T-helper 22 cell (primary cell): ENCODE results near the gene PTPN5.

Experiments used
- DNase-seq: peaks from one replicate; pipeline ENCODE4 v3.0.0-alpha.2; 2020; ENCODE audit warnings: low read depth

The PTPN5 gene

DNA sequence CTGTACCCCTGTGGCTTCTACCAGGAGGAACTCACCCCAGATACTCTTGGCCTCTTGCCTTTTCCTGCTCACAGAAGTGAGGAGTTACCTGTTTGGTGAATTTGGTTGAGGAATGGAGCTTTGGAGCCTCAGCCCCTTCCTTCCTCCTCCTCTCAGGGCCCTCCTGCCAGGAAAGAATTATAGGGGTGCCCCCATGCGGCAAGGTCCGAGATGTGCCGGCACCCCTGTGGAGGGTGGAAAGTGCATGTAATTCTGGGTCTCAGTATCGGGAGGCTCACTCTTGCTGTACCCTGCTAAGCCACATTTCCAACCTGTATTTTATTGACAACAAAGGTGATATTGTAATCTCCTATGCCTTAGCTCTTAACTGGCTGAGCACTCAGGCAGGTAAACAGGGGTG lies 51.9 kb downstream of the PTPN5 start:
- DNase-seq, result no peak

DNA sequence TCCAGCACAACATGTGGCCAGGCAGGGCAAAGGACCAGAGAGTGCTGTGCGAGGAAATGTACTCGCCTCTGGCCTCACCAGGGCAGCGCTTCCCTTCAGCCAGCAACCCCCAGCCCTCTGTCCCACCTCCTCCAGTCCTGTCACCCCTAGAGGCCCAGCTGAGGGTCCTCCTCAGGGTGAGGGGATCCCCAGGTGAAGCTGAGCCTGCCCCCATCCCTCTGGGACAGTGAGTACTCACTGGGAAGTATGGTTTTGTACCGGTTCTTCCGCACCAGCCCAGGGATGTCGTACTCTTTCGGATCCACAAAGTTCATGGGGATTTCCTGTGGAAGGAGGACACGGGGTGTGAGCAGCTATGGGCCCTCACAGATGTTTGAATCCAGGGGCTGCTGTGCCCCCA lies 54.0 kb downstream of the PTPN5 start:
- DNase-seq, result no peak

DNA sequence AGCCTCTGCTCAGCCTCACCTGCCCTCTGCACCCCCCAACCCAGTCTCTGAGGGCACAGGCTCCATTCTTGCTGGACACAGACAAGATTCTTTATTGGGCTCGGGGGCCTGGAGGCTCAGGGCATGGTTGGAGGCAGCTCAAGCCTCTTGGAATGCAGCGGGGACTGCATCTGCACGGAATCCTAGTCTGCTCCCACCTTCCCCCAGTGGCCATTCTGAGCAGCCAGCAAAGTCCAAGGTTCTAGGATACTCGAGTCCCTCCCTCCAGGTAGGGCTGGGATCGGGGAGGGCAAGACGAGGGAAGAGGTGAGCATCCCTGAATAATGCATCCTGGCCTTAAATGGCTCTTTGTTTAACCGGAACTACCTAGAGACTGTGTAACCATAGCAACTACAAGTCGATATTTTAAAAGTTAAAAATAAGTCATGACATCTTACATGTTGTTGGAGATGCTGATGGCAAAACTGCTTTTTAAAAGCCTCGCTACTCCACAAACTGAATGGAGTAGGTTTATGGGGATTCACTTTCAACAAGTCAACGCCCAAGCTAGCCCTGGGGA lies 54.9 kb downstream of the PTPN5 start:
- no peak for DNase-seq

DNA sequence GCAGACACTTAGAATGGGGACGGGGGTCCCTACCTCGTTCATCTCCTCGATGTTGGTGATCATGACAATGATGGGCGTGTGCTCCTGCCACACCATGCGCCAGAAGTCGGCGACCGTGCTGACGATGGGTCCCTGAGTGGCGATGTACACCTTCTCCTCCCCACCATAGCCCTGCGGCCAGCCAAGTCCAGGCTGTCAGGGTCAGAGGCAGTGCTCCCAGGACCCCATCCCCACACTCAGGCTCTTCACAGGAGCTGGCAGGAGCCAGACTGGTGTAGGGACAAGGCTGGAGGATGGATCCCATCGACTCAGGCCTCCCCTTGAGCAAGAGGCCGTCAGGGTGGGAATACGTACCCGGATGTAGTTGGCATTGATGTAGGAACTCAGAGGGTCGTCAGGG lies 58.4 kb downstream of the PTPN5 start:
- DNase-seq, result no peak

DNA sequence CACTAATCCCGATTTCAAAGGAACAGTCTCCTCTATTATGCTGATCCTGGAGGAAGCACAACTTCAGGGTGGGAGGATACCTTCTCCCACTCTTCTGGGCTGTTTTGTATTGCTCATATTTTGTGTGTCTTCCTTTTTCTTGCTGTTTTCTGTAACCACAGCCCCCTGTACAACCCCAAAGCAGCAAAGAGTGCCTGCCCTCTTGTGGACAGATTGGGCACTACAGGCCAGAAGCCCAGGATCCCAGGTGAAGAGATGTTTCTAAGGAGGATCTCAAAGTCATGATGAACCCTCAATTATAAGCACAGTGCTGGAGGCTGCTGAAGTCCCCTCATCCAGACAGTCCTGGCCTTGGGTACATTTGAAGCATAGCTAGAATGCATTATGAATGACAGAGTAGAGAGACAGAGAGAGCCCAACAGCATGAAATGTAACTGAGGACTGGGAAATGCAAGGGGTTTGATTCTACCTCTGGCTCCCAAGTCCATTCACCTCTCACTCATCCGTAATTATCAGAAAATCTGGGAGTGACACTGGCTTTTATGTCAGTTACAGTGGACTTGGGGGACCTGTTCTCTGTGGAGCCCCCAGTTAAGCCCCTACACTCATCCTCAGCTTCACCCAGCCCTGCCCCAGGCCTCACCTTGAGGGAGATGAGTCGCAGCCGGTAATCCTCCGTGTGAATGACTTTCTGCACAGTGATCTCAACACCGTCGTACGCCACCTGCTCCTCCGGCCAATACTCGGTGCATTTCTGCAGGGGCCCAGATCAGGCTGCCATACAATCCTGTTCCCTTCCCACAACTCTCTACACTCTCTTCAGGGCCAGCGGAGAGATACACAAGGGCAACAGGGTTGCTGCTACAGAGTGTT lies 59.4 kb downstream of the PTPN5 start:
- DNase-seq, result peak; percentile 11

DNA sequence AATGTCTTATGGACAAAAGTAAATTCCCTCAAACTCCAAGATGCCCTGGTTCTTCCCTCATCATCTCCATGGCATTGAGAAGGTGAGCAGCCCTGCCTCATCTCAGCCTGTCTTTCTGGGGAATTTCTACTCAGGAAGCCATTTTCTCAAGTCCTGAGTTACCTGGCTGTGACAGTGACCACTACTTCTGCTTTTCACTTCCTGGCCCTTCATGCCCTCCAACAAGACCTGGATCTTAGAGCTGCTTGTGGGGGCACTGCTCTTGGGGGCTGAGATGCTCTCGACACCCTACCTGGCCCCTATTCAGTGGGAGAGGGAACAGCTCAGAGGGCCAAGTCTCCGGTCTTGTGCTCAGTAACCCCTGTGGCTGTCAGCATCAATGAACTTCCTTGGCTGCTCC lies 60.2 kb downstream of the PTPN5 start:
- DNase-seq, result no peak

DNA sequence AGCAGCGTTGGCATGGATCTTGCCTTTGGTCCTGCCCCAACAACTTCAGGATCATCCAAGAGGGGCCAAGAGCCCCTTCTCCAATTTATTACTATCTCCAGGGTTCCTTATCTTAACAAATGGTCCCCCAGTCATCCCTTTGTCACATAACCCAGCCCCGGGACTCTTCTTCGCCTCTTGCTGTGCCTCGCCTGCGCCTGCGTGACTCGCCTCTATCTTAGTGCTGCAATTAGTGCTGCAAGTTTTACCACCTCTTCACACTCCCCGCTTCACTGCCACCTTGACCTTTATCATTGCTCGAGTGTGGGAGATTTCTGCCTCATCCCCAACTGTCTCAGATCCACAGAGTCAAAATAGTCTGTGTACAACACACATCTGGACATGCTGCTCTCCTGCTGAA lies 61.6 kb downstream of the PTPN5 start:
- no peak for DNase-seq

DNA sequence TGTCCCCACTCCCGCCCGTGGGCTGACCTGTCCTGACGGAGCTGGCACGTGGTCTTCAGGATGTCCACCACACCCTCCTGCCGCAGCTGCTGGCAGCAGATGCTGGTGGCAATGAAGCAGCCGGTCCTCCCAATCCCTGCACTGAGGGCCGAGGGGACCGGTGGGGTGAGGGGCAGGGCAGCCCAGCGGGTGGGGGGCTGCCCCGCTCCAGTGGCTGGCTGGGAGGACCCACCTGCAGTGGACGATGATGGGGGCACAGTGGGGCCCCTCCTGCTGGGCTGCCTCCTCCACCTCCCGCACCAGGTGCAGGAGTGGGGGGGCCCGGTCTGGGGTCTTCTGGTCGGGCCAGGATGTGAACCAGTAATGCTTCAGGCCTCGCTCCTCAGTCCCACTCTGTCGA lies 62.2 kb downstream of the PTPN5 start:
- no peak for DNase-seq

DNA sequence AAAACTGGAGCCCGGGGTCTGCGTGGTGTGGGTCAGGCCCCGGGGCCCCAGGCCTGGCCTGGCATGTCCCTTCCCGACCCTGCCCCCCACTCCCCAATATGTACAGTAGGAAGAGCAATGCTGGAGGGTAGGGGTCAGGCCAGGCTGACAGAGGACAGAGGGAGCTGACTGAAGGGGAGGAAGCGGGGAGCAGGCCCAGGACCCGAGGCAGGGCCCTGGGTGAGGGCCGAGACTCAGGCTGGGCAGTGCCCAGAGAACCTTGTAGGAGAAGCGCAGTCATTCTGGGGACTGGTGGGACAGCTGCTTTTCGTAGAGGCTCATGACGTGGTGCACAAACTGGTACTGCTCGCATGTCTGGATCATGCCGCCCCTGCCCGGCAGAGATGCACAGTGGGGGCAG lies 62.9 kb downstream of the PTPN5 start:
- no peak for DNase-seq

DNA sequence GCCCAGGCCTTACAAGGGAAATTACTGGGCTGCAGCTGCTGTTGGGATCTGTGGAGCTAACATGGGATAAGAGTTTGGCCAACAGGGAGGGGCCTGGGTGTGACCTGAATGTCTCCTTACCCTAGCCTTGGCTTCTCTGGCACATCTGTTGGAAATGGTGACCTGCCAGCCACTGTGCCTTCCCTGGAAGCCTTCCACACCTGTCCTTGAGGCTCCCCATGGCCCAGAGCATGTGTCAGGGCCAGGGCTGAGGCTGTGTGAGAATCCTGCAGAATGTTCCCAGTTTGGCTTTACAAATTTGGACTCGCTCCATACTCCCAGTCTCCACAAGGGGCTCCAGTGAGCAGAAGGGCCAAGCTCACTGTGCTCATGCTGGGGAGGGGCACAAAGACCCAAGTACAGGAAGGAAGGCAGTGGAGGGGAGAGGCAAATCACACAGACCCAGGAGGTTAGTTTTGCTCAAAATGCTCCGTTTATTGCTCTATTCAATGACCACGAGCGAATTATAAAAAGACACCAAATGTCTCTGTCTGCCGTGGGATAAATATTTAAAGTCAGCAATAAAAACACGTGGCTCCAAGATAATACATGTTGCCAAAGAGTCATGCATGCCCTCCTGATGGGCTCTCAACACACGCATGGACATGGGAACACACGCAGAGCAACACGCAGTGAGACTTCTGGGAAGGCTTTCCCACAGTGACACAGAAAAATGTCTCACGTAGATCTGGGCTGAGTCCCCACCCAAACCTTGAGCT lies 63.9 kb downstream of the PTPN5 start:
- DNase-seq, result no peak

DNA sequence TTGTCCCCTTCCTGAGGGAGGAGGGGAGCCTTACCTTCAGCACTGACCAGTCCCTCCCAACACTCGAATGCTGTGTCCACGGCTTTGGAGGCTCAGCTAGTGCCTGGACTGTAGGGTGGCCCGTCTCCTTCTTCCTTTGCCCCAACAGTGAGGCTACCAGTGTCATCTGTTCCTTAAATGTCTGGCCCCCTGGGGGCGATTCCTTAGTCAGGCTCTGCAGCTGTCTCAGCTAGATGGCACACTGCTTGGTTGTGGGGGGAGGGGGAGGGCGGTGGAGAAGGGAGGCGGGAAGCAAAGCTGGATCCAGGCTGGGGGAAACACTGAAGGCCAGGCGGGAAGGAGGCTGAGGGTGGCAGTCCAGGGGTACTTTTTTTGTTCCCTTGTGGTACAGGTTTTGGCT lies 65.6 kb downstream of the PTPN5 start, which contains the start of gene IGSF22:
IGSF22 (minus strand) TSS at position 149 of the 400 bp plus-strand sequence. CDS start 1,952 bp downstream, outside the sequence.
- no peak for DNase-seq

DNA sequence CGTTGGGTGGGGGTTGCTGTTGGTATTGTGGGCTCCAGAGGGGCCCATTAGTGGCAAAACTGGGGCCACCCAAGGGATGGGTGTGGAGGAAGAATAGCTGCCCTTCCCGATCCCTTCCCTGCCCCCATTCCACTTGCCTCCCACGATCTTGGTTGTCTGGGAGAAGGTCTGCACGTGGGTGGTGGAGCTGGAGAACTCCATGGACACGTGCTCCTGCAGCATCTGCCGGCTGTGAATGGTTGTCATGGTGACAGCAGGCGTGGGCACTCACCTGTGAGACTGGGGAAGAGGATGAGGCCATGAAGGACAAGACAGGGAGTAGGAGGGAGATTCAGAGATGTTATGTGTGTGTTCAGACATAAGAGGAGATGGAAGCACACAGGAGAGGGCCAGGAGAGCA lies 67.6 kb downstream of the PTPN5 start:
- no peak for DNase-seq

DNA sequence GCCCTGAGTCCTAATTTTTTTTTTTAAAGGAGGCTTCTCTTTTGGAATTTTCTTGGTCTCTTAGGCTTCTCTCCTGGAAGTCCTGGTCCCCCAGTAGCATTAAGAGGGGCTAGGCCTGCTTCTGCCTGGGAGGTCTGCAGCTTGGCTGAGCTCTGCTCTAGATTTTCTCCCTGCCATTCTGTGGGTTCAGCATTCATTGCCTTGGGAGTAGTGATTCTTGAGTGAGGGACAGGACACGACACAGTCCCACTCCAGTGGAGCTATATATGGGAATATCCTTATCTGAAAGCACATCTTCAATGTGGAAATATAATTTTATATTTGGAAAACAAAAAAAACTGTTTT lies 69.3 kb downstream of the PTPN5 start:
- no peak for DNase-seq

DNA sequence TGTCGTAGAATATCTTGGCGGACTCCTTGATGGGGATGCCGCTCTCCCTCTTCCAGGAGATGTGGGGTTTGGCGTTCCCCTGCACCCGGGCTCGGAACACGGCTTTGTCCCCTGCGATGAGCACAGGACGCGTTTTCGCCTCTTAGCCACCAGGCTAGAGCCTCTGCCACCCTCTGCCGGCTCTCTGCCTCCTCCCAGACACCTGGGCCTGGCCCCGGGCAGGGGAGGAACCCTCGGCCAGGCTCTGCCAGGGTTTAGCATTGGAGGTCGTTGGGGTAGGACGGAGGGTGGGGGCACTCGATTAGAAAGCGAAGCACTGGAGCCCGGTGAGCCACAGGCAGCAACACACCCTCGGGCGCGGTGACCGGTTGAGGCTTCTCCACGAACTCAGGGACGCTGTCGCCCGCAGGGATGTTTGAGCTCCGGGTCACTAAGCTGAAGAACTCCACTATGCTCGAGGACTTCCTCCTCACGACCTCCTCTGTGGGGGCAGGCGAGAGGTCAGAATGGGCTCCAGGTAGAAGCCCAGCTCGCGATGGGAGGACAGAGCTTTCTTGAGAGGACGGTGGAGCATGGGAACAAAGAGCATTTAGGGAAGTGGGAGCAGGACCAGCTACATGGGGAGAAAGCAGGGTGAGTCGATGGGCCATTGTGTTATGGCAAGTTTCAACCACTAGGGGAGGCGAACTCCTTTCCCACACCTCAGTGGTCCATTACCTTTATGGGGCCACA lies 69.9 kb downstream of the PTPN5 start:
- no peak for DNase-seq

DNA sequence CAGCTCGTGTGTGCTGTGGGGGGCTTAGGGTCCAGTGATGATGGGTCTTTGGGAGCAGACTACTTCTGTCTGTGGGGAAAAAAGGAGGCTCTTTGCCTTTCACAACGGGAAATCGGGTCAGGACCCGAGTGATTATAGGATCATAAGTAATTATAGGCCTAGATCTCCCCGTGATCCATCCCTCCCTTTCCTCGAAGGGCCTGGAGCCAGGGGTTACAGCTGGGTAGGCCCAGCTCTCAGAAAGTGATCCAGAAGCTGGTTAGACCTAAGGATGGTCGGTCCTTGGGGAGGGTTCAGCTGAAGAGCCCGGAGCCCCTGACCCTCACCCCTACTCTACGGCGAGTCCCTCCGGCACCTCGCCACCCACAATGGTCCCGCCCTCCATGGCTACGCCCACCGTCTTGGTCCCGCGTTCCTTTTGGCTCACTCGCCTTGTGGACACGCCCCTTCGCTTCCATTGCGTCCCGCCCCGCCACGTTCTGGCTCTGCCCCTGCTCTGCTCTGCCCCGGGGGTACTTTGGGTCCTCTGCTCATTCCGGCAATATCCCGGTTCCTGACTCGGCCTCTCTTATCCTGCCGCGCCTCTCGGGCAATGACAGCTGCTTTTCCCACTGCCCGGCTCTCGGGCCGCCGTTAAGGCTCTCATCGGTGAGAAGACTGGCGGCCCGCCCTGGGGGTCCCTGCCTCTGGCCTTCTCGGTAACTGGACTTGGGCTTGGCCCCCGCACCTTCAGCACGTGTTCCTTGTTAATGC lies 70.6 kb downstream of the PTPN5 start:
- peak; percentile 72 for DNase-seq

DNA sequence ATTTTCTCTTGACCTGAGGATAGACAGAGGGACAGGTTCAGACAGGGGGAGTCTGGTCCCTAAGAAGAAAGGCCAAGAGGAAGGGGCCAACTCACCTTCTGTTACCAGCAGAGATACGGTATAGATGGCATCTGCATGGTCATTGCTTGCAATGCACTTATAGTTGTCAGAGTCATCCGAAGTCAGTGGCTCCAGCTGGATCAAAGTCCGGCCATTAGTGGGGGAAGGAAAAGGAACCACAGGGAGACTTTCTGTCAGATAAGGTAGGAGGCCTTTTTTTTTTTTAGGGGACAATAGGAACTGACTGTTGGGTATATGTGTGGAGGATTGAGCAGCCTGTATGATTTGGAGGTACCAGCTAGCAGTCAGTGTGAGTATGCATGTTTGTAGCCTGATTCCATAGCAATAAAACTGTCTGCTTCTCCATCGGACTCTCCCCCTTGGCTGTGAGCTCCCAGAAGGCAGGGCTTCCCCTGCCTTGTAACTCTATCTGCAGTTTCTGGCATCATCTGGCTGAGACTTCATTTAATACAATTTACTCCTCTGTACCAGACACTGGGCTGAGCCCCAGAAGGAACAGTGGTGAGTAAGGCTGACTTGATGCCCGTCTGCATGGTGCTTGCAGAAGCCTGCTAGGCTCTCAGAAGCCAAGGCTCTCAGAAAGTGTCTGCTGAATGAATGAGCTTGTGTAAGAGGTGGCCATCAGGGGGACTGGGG lies 71.3 kb downstream of the PTPN5 start:
- DNase-seq, result no peak

DNA sequence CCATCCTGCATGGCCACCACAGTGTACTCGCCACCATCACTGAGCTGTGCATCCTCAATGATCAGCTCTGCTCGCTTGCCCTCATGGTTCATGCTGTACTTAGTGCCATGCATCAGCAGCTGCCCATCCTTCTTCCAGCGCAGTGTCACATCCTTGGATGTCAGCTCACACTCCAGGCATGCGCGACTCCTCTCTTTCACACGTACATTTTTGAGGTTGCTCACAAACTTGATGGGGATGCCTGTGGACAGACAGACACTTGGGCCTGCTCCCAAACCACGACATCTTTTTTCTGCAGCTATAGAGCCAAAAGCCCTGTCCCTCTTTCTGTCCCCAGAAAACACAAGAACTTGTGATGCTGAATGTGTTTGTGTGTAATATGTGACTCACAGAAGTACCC lies 76.1 kb downstream of the PTPN5 start:
- DNase-seq, result no peak

DNA sequence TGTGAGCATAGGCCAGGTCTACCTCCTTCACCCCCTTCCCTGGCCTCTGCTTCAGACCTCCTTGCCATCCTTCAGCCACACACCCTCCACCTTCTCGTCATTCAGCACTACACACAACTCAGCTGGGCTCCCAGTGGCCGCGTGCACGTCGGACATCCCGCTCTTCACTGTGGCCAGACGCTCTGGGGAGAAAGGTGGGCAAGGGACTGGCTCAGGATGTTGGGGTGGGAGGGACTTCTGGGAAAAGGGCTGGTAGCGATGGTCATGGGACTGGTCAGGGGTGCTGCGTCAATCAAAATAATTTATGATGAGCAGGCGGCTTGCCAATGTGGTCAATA lies 77.2 kb downstream of the PTPN5 start:
- no peak for DNase-seq

DNA sequence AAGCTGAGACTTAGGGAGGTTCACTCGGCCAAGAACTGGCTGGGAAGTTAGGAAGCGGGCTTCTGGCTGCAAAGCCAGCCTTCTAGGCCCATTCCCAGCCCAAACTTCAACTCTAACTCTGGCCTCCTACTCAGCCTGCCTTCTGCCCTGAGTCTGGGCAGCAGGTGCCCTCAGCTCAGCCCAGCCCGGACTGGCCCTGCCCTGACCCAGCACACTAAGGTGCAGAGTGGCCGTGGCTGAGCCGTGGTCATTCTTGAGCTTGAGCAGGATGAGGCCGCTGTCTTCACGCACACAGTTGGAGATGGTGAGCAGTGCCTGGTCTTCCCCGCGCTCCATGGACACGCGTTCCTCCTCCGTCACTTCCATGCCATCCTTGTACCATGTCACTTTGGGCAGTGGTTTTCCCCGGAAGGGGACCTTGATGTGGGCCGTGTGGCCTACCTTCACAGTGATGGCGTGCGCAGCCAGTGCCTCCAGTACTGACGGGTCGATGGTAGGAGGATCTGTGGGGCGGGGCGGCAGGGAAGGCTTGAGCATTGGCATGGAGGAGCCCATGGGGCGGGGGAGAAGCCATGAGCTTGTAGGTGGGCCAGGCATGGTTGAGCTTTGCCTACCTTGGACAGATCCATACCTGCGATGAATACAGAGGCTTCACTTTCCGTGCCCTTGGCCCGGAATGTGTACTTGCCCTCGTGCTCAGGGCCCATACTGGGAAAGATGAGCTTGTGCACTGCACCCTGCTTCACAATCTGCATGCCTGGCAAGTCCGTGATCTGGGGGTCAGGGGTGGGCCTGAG lies 77.8 kb downstream of the PTPN5 start:
- DNase-seq, result no peak

DNA sequence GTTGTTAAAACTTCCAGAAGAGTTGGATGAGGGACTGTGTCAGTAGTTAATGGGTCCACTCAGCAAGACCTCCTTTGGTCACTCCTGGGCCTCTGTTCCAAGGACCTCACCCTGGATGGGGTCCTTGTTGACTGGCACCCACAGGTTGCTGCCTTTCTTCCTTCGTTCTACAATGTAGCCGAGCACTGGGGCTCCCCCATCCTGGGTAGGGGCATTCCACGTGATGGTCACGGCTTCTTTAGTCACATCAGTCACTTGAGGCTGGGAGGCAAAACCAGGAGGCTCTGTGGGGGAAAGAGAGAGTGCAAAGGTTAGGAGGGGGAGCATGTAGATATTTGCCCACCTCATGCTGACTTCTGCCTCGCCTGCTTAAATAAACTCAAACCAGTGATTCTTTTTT lies 81.1 kb downstream of the PTPN5 start:
- no peak for DNase-seq
